ENCODE data around the gene LIPI. TPM values are rescaled to one million over a fixed set of nuclear protein-coding genes. Genes with fewer than 3 reads are reported as not detected.
"Not testable (repeated sequence)": the region's sequence is repeated elsewhere in the genome, so short reads cannot be mapped to it uniquely, and the experiment has no call there.

The LIPI gene
- total RNA-seq, 2 donors from 2014 or later, result not detected

- ATAC-seq (ENCODE audit: insufficient number of reproducible peaks, low FRiP score, low read depth) (no peak), DNase-seq (ENCODE audit: low spot score) (no peak)
- no peak for TF ChIP-seq CTCF (IDR thresholded peaks at IDR 0.05)
These were observed 140.5 kb downstream of the LIPI start for GRCh38 chr21:14070049-14070893.

GRCh38 chr21:14064296-14064645 is 146.5 kb downstream of the LIPI start:
- ATAC-seq (ENCODE audit: insufficient number of reproducible peaks, low FRiP score, low read depth), result no peak
- no peaks in the 10 kb centered on the region for H3K27me3 ChIP-seq (replicated peaks; ENCODE audit: insufficient read depth)
- TF ChIP-seq CTCF (IDR thresholded peaks at IDR 0.05), result no peak
- no peaks in the 10 kb centered on the region for H3K9me3 ChIP-seq
- no peak for DNase-seq (ENCODE audit: low spot score)
- H3K27ac ChIP-seq, result no peak overlapping the region
- H3K4me3 ChIP-seq, result no peak overlapping the region
- no peaks in the 10 kb centered on the region for H3K36me3 ChIP-seq
- H3K4me1 ChIP-seq (ENCODE audit: control insufficient read depth in 1 of 2, low read depth in 2 of 2), result no peaks in the 10 kb centered on the region

More at GRCh38 chr21:14070049-14070893, 140.5 kb downstream of the LIPI start:
- no peak overlapping the region for H3K4me3 ChIP-seq
- H3K9me3 ChIP-seq, result no peaks in the 10 kb centered on the region
- no peak overlapping the region for H3K27ac ChIP-seq
- H3K4me1 ChIP-seq (ENCODE audit: control insufficient read depth in 1 of 2, low read depth in 2 of 2), result no peaks in the 10 kb centered on the region
- H3K36me3 ChIP-seq, result no peaks in the 10 kb centered on the region
- no peaks in the 10 kb centered on the region for H3K27me3 ChIP-seq (replicated peaks; ENCODE audit: insufficient read depth)

- H3K4me3 ChIP-seq; H3K27me3 ChIP-seq (replicated peaks; ENCODE audit: insufficient read depth); H3K4me1 ChIP-seq (ENCODE audit: control insufficient read depth in 1 of 2, low read depth in 2 of 2); ATAC-seq (ENCODE audit: insufficient number of reproducible peaks, low FRiP score, low read depth); H3K27ac ChIP-seq; DNase-seq (ENCODE audit: low spot score); H3K9me3 ChIP-seq; H3K36me3 ChIP-seq: not testable (repeated sequence)
These were observed 147.0 kb downstream of the LIPI start for GRCh38 chr21:14063620-14064295.

GRCh38 chr21:14062684-14063083 is 148.1 kb downstream of the LIPI start:
- H3K4me3 ChIP-seq; ATAC-seq (ENCODE audit: insufficient number of reproducible peaks, low FRiP score, low read depth): not testable (repeated sequence)

GRCh38 chr21:14061820-14062219 is 148.9 kb downstream of the LIPI start:
- not testable (repeated sequence) for H3K36me3 ChIP-seq

More at GRCh38 chr21:14062684-14063083, 148.1 kb downstream of the LIPI start:
- H3K36me3 ChIP-seq; H3K27ac ChIP-seq; DNase-seq (ENCODE audit: low spot score); H3K4me1 ChIP-seq (ENCODE audit: control insufficient read depth in 1 of 2, low read depth in 2 of 2); H3K27me3 ChIP-seq (replicated peaks; ENCODE audit: insufficient read depth); H3K9me3 ChIP-seq: not testable (repeated sequence)

GRCh38 chr21:14058995-14059627 is 151.6 kb downstream of the LIPI start:
- not testable (repeated sequence) for H3K4me3 ChIP-seq; H3K27me3 ChIP-seq (replicated peaks; ENCODE audit: insufficient read depth); H3K27ac ChIP-seq; DNase-seq (ENCODE audit: low spot score); H3K9me3 ChIP-seq; H3K4me1 ChIP-seq (ENCODE audit: control insufficient read depth in 1 of 2, low read depth in 2 of 2); H3K36me3 ChIP-seq; ATAC-seq (ENCODE audit: insufficient number of reproducible peaks, low FRiP score, low read depth)

More at GRCh38 chr21:14061820-14062219, 148.9 kb downstream of the LIPI start:
- not testable (repeated sequence) for H3K4me1 ChIP-seq (ENCODE audit: control insufficient read depth in 1 of 2, low read depth in 2 of 2); ATAC-seq (ENCODE audit: insufficient number of reproducible peaks, low FRiP score, low read depth); H3K27me3 ChIP-seq (replicated peaks; ENCODE audit: insufficient read depth); H3K4me3 ChIP-seq; H3K9me3 ChIP-seq; DNase-seq (ENCODE audit: low spot score); H3K27ac ChIP-seq

Other genes with a start within 250 kb of the LIPI start
- 1 to 10 TPM in 1 of 2 donors, under 1 TPM in 1; 0.49 to 1.5 TPM for gene RBM11, start 5.2 kb upstream of the LIPI start, total RNA-seq
- 10 to 100 TPM; 19.9 to 27.6 TPM for gene HSPA13, start 172.2 kb upstream of the LIPI start, total RNA-seq

Data from thoracic aorta (tissue), 2 donors.